Vagina (tissue), 2 donors: ENCODE data around the gene BNC2. TPM values are rescaled to one million over a fixed set of nuclear protein-coding genes. Genes with fewer than 3 reads are reported as not detected.

ENCODE experiments used
- DNase-seq, 2 donors: peaks; one replicate each; pipeline ENCODE4 v3.0.0-alpha.2; 2017; ENCODE audit errors: extremely low spot score in 2 of 2
- H3K27ac ChIP-seq: fragments of 200-600 bp; sonication (generic); one replicate; pipeline ENCODE4 v1.5.1; 2019
- H3K27me3 ChIP-seq: fragments of 200-600 bp; sonication (generic); one replicate; pipeline ENCODE4 v1.5.1; 2019
- H3K36me3 ChIP-seq, 2 donors: fragments of 200-600 bp; sonication (generic); one replicate each; pipeline ENCODE4 v1.5.1; 2017 to 2019
- H3K4me1 ChIP-seq: fragments of 200-600 bp; sonication (generic); one replicate; pipeline ENCODE4 v1.5.1; 2019
- H3K4me3 ChIP-seq, 2 donors: fragments of 200-600 bp; sonication (generic); 1 replicate in 1 of 2; 2 replicates in 1 of 2; pipeline ENCODE4 v1.5.1; 2016 to 2019
- H3K9me3 ChIP-seq: fragments of 200-600 bp; sonication (generic); one replicate; pipeline ENCODE4 v1.5.1; 2019
- POLR2A ChIP-seq, 2 donors: fragments of 450-650 bp; IDR thresholded peaks; one replicate each; pipeline ENCODE4 v1.6.1; 2017; ENCODE audit warnings: antibody characterized with exemption in 2 of 2, mild to moderate bottlenecking in 2 of 2, moderate library complexity in 2 of 2
- POLR2AphosphoS5 ChIP-seq, 2 donors: sonication (generic); formaldehyde crosslinking; IDR thresholded peaks; one replicate each; pipeline ENCODE4 v1.9.0; 2017; ENCODE audit warnings: antibody characterized with exemption in 2 of 2, mild to moderate bottlenecking in 2 of 2, low read depth in 1 of 2; ENCODE audit not compliant: insufficient read depth in 1 of 2
- intact Hi-C: fragments of 100-400 bp; cut with DNase I; formaldehyde crosslinking; loops from one replicate; pipeline ENCODE4 v1.15.1; 2023
- total RNA-seq: library from RNA; depleted of rRNA; stranded (reverse); fragments of >200 nt; gene quantifications from one replicate; pipeline ENCODE4 v1.2.3, GENCODE V29; 2016
- TF ChIP-seq, protein P1 (sequence below), 3 experiments: fragments of 450-650 bp in 2 of 3; fragments of 200-600 bp in 1 of 3; sonication (generic) in 1 of 3; IDR thresholded peaks; one replicate each; pipeline ENCODE4 v1.5.1; 2017 to 2019; ENCODE audit warnings: antibody characterized with exemption in 3 of 3, mild to moderate bottlenecking in 2 of 3, moderate library complexity in 2 of 3

BNC2 gene
- total RNA-seq, 1 donor from 2014 or later: 33.9 TPM

DNA sequence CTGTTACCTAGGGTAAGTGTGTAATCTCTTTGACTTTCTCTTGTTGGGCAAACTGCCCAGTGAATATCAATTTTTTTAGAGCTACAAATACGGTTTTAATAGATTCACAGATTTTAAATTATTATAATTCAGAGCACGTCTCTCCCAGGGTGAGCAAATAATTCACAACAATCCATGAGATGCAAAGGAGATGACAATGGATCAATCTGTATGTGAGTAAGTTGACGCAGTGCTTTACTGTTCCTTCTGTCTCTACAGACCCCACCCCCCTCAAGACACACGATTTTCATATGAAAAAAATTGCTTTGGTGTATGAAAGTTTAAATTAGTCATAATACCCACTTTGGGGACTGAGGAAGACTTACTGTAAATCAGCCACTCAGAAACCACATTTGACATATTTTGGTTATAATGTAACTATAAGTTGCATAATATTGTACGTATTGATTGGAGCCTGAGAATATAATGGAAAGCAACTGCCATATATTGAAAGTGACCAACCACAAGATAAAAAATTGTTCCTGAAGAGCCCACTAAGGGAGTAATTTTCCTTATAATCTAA lies 201.7 kb downstream of the BNC2 start:
- DNase-seq: no peak
- intact Hi-C loops: no loop called here
- Histone ChIP-seq H3K27me3 (no peaks in the 10 kb centered on the region), H3K27ac (no peak overlapping the region), H3K36me3 (no peaks in the 10 kb centered on the region), H3K4me3 (no peak overlapping the region), H3K9me3 (no peaks in the 10 kb centered on the region), H3K4me1 (no peaks in the 10 kb centered on the region)
- no peak for TF ChIP-seq POLR2A (IDR thresholded peaks at IDR 0.05)
- no peak for TF ChIP-seq POLR2AphosphoS5 (IDR thresholded peaks at IDR 0.05; ENCODE audit: insufficient read depth in 1 of 2, low read depth in 1 of 2)
- TF ChIP-seq, protein P1, sequence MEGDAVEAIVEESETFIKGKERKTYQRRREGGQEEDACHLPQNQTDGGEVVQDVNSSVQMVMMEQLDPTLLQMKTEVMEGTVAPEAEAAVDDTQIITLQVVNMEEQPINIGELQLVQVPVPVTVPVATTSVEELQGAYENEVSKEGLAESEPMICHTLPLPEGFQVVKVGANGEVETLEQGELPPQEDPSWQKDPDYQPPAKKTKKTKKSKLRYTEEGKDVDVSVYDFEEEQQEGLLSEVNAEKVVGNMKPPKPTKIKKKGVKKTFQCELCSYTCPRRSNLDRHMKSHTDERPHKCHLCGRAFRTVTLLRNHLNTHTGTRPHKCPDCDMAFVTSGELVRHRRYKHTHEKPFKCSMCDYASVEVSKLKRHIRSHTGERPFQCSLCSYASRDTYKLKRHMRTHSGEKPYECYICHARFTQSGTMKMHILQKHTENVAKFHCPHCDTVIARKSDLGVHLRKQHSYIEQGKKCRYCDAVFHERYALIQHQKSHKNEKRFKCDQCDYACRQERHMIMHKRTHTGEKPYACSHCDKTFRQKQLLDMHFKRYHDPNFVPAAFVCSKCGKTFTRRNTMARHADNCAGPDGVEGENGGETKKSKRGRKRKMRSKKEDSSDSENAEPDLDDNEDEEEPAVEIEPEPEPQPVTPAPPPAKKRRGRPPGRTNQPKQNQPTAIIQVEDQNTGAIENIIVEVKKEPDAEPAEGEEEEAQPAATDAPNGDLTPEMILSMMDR (IDR thresholded peaks at IDR 0.05): no peak

DNA sequence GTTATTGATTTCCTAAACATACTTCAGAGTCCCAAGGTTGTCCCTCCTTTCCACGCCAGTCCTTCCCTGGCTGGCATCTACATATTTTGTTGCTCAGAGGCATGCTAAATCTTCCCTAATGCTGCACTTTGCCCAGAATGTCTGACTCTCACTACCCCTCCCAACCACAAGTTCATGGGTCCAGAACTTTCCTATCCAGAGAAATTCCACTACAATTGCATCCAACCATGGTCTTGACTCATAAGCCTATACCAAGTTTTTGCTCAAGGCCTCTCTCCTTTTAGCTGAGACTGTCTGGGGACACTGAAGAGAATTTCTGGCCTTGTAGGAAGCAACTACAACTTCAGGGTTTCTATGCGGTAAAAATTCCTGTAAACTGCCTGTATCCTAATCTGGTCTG lies 206.3 kb downstream of the BNC2 start:
- intact Hi-C loops: no loop called here
- no peaks in the 10 kb centered on the region for H3K36me3 ChIP-seq
- H3K4me1 ChIP-seq: no peaks in the 10 kb centered on the region
- TF ChIP-seq POLR2AphosphoS5 (IDR thresholded peaks at IDR 0.05; ENCODE audit: insufficient read depth in 1 of 2, low read depth in 1 of 2): no peak
- TF ChIP-seq POLR2A (IDR thresholded peaks at IDR 0.05): no peak
- TF ChIP-seq, protein P1 (IDR thresholded peaks at IDR 0.05): no peak
- no peak overlapping the region for H3K4me3 ChIP-seq
- H3K27ac ChIP-seq: no peak overlapping the region
- no peaks in the 10 kb centered on the region for H3K27me3 ChIP-seq
- H3K9me3 ChIP-seq: no peaks in the 10 kb centered on the region
- no peak for DNase-seq

DNA sequence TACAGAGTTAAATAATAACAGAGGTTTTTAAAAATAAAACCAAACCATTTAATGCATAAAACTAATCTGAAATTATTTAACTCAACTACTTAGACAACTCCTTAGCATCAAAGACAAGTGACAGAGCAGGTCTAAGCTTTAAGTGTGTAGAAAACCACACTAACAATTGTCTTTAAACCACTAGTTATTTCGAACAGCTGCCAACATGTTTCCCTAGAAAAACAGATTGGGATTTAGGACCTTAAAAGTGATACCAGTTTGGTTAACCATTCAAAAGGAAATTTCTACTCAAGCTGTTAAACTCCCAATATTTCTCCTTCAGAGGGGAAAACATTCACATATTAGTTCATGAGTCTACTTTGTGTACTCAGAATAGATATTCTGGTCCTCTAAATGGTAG lies 208.7 kb downstream of the BNC2 start:
- no peaks in the 10 kb centered on the region for H3K36me3 ChIP-seq
- H3K27me3 ChIP-seq: no peaks in the 10 kb centered on the region
- no peak overlapping the region for H3K27ac ChIP-seq
- peaks cover 16% of the 10 kb centered on the region for H3K4me1 ChIP-seq
- DNase-seq: no peak
- no peaks in the 10 kb centered on the region for H3K9me3 ChIP-seq
- H3K4me3 ChIP-seq: no peak overlapping the region
- intact Hi-C loops: no loop called here
- no peak for TF ChIP-seq POLR2AphosphoS5 (IDR thresholded peaks at IDR 0.05; ENCODE audit: insufficient read depth in 1 of 2, low read depth in 1 of 2)
- no peak for TF ChIP-seq POLR2A (IDR thresholded peaks at IDR 0.05)
- TF ChIP-seq, protein P1 (IDR thresholded peaks at IDR 0.05): no peak

DNA sequence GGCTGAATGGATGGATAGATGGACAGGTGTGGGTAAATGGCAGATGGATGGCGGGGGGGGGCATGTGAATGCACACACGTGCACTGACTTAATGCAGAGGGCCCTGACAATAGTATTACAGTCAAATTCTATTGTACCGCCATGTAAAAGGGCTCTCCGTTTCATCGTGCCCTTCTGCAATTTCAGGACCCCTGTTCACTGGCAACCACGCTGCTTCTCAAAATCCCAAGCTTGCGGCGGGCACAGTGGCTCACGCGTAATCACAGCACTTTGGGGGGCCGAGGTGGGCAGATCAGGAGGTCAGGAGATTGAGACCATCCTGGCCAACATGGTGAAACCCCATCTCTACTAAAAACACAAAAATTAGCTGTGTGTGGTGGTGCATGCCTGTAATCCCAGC lies 211.4 kb downstream of the BNC2 start:
- Histone ChIP-seq H3K36me3 (no peaks in the 10 kb centered on the region), H3K4me1 (peaks cover 26% of the 10 kb centered on the region), H3K9me3 (no peaks in the 10 kb centered on the region), H3K27me3 (no peaks in the 10 kb centered on the region), H3K27ac (no peak overlapping the region), H3K4me3 (no peak overlapping the region)
- TF ChIP-seq, protein P1 (IDR thresholded peaks at IDR 0.05): no peak
- TF ChIP-seq POLR2AphosphoS5 (IDR thresholded peaks at IDR 0.05; ENCODE audit: insufficient read depth in 1 of 2, low read depth in 1 of 2) (no peak), POLR2A (IDR thresholded peaks at IDR 0.05) (no peak)
- intact Hi-C loops: no loop called here
- DNase-seq: no peak

DNA sequence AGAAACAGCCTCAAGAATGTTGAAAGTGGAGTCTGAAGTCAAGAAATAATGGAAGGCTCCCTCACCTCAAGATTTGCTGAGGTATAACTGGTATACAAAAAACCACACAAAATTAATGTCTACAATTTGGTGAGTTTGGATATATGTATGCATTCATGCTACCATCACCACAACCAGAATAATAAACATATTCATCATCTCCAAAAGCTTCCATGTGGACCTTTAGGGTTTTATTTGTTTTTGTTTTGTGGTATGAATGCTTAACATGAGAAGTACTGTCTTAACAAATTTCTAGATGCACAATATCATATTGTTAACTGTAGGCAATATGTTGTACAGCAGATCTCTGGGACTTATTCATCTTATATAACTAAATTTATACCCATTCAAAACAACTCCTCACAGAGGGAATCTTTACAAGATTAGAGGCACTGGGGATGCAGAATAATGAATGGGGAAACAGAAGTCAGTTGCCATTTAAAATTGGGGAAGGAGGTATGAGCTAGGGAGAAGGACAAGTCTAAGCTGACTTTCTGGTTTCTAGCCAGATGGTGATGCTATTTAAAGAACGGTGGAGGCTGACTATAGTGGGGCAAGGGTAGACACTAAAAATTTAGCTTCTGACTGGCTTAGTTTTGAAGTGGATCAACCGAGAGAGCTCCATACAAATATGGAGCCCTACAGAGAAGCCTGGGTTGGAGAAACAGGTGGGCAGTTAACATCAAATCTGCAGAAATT lies 213.9 kb downstream of the BNC2 start:
- Histone ChIP-seq H3K36me3 (no peaks in the 10 kb centered on the region), H3K27ac (no peak overlapping the region), H3K27me3 (no peaks in the 10 kb centered on the region), H3K4me3 (no peak overlapping the region), H3K9me3 (no peaks in the 10 kb centered on the region), H3K4me1 (peaks cover 43% of the 10 kb centered on the region)
- intact Hi-C loops: no loop called here
- TF ChIP-seq POLR2A (IDR thresholded peaks at IDR 0.05) (no peak), POLR2AphosphoS5 (IDR thresholded peaks at IDR 0.05; ENCODE audit: insufficient read depth in 1 of 2, low read depth in 1 of 2) (no peak)
- TF ChIP-seq, protein P1 (IDR thresholded peaks at IDR 0.05): no peak
- no peak for DNase-seq
